HepG2 (cell line): ENCODE data around the gene CALR. TPM values are rescaled to one million over a fixed set of nuclear protein-coding genes. Genes with fewer than 3 reads are reported as not detected.

Experiments
- ARNT ChIP-seq: fragments of 450-650 bp; IDR thresholded peaks from 2 replicates; pipeline ENCODE4 v1.6.1; 2017
- CREBL2 ChIP-seq: sonication (generic); formaldehyde crosslinking; IDR thresholded peaks from 2 replicates; pipeline ENCODE4 v1.8.1; 2023; ENCODE audit warnings: missing genetic modification reagents, mild to moderate bottlenecking, borderline replicate concordance
- DBP ChIP-seq: sonication (generic); formaldehyde crosslinking; IDR thresholded peaks from 2 replicates; pipeline ENCODE4 v1.4.0; 2020; ENCODE audit warnings: missing genetic modification reagents; ENCODE audit errors: not compliant biosample characterization
- DNMT3B ChIP-seq: conservative IDR thresholded peaks from 2 replicates; pipeline ENCODE4 v1.6.1; 2016; ENCODE audit warnings: missing biosample characterization, control low read depth
- HMGXB4 ChIP-seq, 2 experiments: sonication (generic) in 1 of 2; formaldehyde crosslinking in 1 of 2; IDR thresholded peaks; 2 replicates each; pipeline versions ENCODE4 v1.4.0 to v1.6.1; 2018 to 2020; ENCODE audit warnings: missing genetic modification reagents in 2 of 2, borderline replicate concordance in 1 of 2, low read depth in 1 of 2, mild to moderate bottlenecking in 1 of 2, missing biosample characterization in 1 of 2
- MLLT10 ChIP-seq: sonication (generic); formaldehyde crosslinking; IDR thresholded peaks from 2 replicates; pipeline ENCODE4 v1.4.0; 2020; ENCODE audit warnings: missing genetic modification reagents
- MYPOP ChIP-seq: sonication (generic); formaldehyde crosslinking; IDR thresholded peaks from 2 replicates; pipeline ENCODE4 v1.8.1; 2023; ENCODE audit warnings: mild to moderate bottlenecking, moderate library complexity, missing genetic modification reagents
- NCOA1 ChIP-seq: sonication (generic); formaldehyde crosslinking; IDR thresholded peaks from 2 replicates; pipeline ENCODE4 v1.9.0; 2021; ENCODE audit warnings: missing genetic modification reagents
- RARA ChIP-seq: IDR thresholded peaks from 2 replicates; pipeline ENCODE4 v1.6.1; 2016; ENCODE audit warnings: missing genetic modification reagents, missing compliant biosample characterization
- RARG ChIP-seq: sonication (generic); formaldehyde crosslinking; IDR thresholded peaks from 2 replicates; pipeline ENCODE4 v1.4.0; 2020; ENCODE audit warnings: low read depth, mild to moderate bottlenecking, missing genetic modification reagents
- REXO4 ChIP-seq: sonication (generic); formaldehyde crosslinking; IDR thresholded peaks from 2 replicates; pipeline ENCODE4 v1.8.0; 2022; ENCODE audit warnings: missing genetic modification reagents, mild to moderate bottlenecking, borderline replicate concordance
- RFX3 ChIP-seq: IDR thresholded peaks from 2 replicates; pipeline ENCODE4 v1.6.1; 2016; ENCODE audit warnings: missing biosample characterization, missing genetic modification reagents
- SALL1 ChIP-seq: sonication (generic); formaldehyde crosslinking; IDR thresholded peaks from 2 replicates; pipeline ENCODE4 v1.8.0; 2022; ENCODE audit warnings: mild to moderate bottlenecking, missing genetic modification reagents
- SOX6 ChIP-seq, 2 experiments: fragments of 450-650 bp in 1 of 2; sonication (generic) in 1 of 2; formaldehyde crosslinking in 1 of 2; IDR thresholded peaks; 2 replicates each; pipeline versions ENCODE4 v1.4.0 to v1.6.1; 2017 to 2020; ENCODE audit warnings: antibody characterized with exemption in 1 of 2, mild to moderate bottlenecking in 1 of 2, missing genetic modification reagents in 1 of 2
- SUZ12 ChIP-seq: fragments of 150-350 bp; IDR thresholded peaks from 2 replicates; pipeline ENCODE4 v1.6.1; 2014; ENCODE audit warnings: low read depth, low read length
- TMF1 ChIP-seq: sonication (generic); formaldehyde crosslinking; IDR thresholded peaks from 2 replicates; pipeline ENCODE4 v1.8.1; 2022; ENCODE audit warnings: low read depth, missing genetic modification reagents
- XRCC5 ChIP-seq: fragments of 200-400 bp; formaldehyde crosslinking; optimal IDR thresholded peaks from 2 replicates; pipeline ENCODE3; 2017; ENCODE audit warnings: mild to moderate bottlenecking, low read length
- ZBTB2 ChIP-seq: sonication (generic); formaldehyde crosslinking; IDR thresholded peaks from 2 replicates; pipeline ENCODE4 v1.8.0; 2022; ENCODE audit warnings: low read depth, missing genetic modification reagents
- ZBTB3 ChIP-seq: sonication (generic); formaldehyde crosslinking; IDR thresholded peaks from 2 replicates; pipeline ENCODE4 v1.4.0; 2020; ENCODE audit warnings: low read depth, mild to moderate bottlenecking, moderate library complexity, missing genetic modification reagents, borderline replicate concordance
- ZFX ChIP-seq: sonication (generic); formaldehyde crosslinking; IDR thresholded peaks from 2 replicates; pipeline ENCODE4 v1.4.0; 2020; ENCODE audit warnings: mild to moderate bottlenecking, low read depth, missing genetic modification reagents, moderate library complexity
- ZNF574 ChIP-seq: sonication (generic); formaldehyde crosslinking; IDR thresholded peaks from 2 replicates; pipeline ENCODE4 v1.4.0; 2020; ENCODE audit warnings: missing genetic modification reagents
- polyA plus RNA-seq, 8 experiments: library from polyadenylated mRNA; depleted of rRNA in 3 of 8; stranded (reverse) in 7 of 8; unstranded in 1 of 8; fragments of >200 nt; fragmentation: Illumina TruSeq in 4 of 8; extraction: Trizol in 4 of 8; gene quantifications; 2 replicates each; pipeline versions ENCODE4 v1.2.1 to v1.2.3, GENCODE V29; 2011 to 2016; ENCODE audit warnings: low read depth in 4 of 8, missing spikeins in 1 of 8, mixed read lengths in 1 of 8; ENCODE audit not compliant: insufficient read depth in 1 of 8
- total RNA-seq, 5 experiments: library from RNA; depleted of rRNA; stranded (reverse); fragments of >200 nt; fragmentation: Illumina TruSeq; extraction: Trizol; gene quantifications; 2 replicates each; pipeline ENCODE4 v1.2.3, GENCODE V29; 2016; ENCODE audit warnings: low read depth in 1 of 5

Gene CALR
- total and polyA plus RNA-seq, 2 of the 13 experiments (the other 11 are each of a cell fraction or from before 2014, with no cell fraction given), result 898 to 934 TPM

- TF ChIP-seq ZBTB2 (CRISPR knock-in tag) (no peak), ZNF574 (CRISPR knock-in tag) (0 out of 2 replicates have a peak, but pooled peaks have one; percentile 17), RFX3 (CRISPR knock-in tag) (no peak), REXO4 (CRISPR knock-in tag) (no peak), MYPOP (CRISPR knock-in tag) (no peak), ZBTB3 (CRISPR knock-in tag) (no peak), MLLT10 (no peak), RARG (CRISPR knock-in tag) (no peak), XRCC5 (no peak), TMF1 (CRISPR knock-in tag) (no peak), DBP (CRISPR knock-in tag) (no peak), CREBL2 (no peak), SUZ12 (no peak), SALL1 (CRISPR knock-in tag) (peak; percentile 41; the same call in 1 of the 2 replicates), SOX6 (IDR thresholded peaks at IDR 0.05) (no peak), SOX6 (CRISPR knock-in tag; IDR thresholded peaks at IDR 0.05) (no peak), NCOA1 (CRISPR knock-in tag) (no peak), ARNT (no peak), RARA (CRISPR knock-in tag) (0 out of 2 replicates have a peak, but pooled peaks have one; percentile 17), HMGXB4 (CRISPR knock-in tag; IDR thresholded peaks at IDR 0.05; ENCODE audit: borderline replicate concordance in 1 of 2, low read depth in 1 of 2) (no peak), DNMT3B (CRISPR knock-in tag) (no peak), ZFX (no peak; the same call in 1 of the 2 replicates)
These were observed 24.3 kb upstream of the CALR start (continued) for GRCh38 chr19:12913851-12914690.
